ENCODE measurements around the gene CNBD2. TPM values are rescaled to one million over a fixed set of nuclear protein-coding genes. Genes with fewer than 3 reads are reported as not detected.

Gene CNBD2
- total and polyA plus RNA-seq, 10 of the 15 experiments (the other 5 are each of a cell fraction or from before 2014, with no cell fraction given): 0.86 to 7.4 (median 4.6) TPM

DNA sequence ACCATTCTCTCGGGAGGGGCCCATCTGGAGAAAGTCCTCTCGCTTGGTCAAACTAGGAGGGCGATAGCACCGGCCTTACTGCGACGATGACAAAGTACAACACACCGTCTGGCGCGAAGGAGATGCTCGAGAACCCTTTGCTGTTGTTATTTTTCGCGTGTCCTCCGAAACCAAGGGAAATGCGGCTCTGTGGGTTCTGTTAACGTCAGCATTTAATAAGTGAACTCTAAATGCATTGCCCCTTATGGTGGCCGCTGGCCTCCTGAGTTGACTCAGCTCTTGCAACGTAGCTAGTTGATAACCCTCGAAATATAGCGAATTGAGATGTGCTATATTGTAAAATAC, 13.5 kb upstream of the CNBD2 start (continued):
- TF ChIP-seq DPF2 (IDR thresholded peaks at IDR 0.05) (no peak), ZBED1 (IDR thresholded peaks at IDR 0.05; ENCODE audit: borderline replicate concordance) (no peak), ATF7 (IDR thresholded peaks at IDR 0.05; ENCODE audit: low read depth) (no peak), MEF2A (IDR thresholded peaks at IDR 0.05; ENCODE audit: insufficient read depth, low read depth, low read length) (no peak), STAT1 (conservative IDR thresholded peaks at IDR 0.05) (no peak; the same call in 1 of the 2 replicates), PAX5 (IDR thresholded peaks at IDR 0.05; ENCODE audit: borderline replicate concordance, low read depth, low read length) (0 out of 2 replicates have a peak, but pooled peaks have one; percentile 26), MYC (IDR thresholded peaks at IDR 0.05; ENCODE audit: insufficient read depth, insufficient read length, insufficient replicate concordance, low read length, severe bottlenecking) (no peak), CBFB (IDR thresholded peaks at IDR 0.05; ENCODE audit: low read depth) (no peak), GATAD2B (conservative IDR thresholded peaks at IDR 0.05; ENCODE audit: low read depth) (no peak), NRF1 (conservative IDR thresholded peaks at IDR 0.05; ENCODE audit: low read depth, low read length) (no peak), EZH2 (IDR thresholded peaks at IDR 0.05; ENCODE audit: borderline replicate concordance, control insufficient read depth, low read depth, low read length) (no peak), FOS (IDR thresholded peaks at IDR 0.05; ENCODE audit: borderline replicate concordance, extremely low read depth, insufficient read length) (no peak)
- TF ChIP-seq, protein P1, sequence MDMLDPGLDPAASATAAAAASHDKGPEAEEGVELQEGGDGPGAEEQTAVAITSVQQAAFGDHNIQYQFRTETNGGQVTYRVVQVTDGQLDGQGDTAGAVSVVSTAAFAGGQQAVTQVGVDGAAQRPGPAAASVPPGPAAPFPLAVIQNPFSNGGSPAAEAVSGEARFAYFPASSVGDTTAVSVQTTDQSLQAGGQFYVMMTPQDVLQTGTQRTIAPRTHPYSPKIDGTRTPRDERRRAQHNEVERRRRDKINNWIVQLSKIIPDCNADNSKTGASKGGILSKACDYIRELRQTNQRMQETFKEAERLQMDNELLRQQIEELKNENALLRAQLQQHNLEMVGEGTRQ (IDR thresholded peaks at IDR 0.05; ENCODE audit: borderline replicate concordance, low read depth, low read length): no peak
- TF ChIP-seq, protein P2, sequence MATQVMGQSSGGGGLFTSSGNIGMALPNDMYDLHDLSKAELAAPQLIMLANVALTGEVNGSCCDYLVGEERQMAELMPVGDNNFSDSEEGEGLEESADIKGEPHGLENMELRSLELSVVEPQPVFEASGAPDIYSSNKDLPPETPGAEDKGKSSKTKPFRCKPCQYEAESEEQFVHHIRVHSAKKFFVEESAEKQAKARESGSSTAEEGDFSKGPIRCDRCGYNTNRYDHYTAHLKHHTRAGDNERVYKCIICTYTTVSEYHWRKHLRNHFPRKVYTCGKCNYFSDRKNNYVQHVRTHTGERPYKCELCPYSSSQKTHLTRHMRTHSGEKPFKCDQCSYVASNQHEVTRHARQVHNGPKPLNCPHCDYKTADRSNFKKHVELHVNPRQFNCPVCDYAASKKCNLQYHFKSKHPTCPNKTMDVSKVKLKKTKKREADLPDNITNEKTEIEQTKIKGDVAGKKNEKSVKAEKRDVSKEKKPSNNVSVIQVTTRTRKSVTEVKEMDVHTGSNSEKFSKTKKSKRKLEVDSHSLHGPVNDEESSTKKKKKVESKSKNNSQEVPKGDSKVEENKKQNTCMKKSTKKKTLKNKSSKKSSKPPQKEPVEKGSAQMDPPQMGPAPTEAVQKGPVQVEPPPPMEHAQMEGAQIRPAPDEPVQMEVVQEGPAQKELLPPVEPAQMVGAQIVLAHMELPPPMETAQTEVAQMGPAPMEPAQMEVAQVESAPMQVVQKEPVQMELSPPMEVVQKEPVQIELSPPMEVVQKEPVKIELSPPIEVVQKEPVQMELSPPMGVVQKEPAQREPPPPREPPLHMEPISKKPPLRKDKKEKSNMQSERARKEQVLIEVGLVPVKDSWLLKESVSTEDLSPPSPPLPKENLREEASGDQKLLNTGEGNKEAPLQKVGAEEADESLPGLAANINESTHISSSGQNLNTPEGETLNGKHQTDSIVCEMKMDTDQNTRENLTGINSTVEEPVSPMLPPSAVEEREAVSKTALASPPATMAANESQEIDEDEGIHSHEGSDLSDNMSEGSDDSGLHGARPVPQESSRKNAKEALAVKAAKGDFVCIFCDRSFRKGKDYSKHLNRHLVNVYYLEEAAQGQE (IDR thresholded peaks at IDR 0.05; ENCODE audit: low read depth, low read length): no peak
- TF ChIP-seq, protein P3, sequence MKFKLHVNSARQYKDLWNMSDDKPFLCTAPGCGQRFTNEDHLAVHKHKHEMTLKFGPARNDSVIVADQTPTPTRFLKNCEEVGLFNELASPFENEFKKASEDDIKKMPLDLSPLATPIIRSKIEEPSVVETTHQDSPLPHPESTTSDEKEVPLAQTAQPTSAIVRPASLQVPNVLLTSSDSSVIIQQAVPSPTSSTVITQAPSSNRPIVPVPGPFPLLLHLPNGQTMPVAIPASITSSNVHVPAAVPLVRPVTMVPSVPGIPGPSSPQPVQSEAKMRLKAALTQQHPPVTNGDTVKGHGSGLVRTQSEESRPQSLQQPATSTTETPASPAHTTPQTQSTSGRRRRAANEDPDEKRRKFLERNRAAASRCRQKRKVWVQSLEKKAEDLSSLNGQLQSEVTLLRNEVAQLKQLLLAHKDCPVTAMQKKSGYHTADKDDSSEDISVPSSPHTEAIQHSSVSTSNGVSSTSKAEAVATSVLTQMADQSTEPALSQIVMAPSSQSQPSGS (IDR thresholded peaks at IDR 0.05; ENCODE audit: low read length): no peak
- TF ChIP-seq, protein P4, sequence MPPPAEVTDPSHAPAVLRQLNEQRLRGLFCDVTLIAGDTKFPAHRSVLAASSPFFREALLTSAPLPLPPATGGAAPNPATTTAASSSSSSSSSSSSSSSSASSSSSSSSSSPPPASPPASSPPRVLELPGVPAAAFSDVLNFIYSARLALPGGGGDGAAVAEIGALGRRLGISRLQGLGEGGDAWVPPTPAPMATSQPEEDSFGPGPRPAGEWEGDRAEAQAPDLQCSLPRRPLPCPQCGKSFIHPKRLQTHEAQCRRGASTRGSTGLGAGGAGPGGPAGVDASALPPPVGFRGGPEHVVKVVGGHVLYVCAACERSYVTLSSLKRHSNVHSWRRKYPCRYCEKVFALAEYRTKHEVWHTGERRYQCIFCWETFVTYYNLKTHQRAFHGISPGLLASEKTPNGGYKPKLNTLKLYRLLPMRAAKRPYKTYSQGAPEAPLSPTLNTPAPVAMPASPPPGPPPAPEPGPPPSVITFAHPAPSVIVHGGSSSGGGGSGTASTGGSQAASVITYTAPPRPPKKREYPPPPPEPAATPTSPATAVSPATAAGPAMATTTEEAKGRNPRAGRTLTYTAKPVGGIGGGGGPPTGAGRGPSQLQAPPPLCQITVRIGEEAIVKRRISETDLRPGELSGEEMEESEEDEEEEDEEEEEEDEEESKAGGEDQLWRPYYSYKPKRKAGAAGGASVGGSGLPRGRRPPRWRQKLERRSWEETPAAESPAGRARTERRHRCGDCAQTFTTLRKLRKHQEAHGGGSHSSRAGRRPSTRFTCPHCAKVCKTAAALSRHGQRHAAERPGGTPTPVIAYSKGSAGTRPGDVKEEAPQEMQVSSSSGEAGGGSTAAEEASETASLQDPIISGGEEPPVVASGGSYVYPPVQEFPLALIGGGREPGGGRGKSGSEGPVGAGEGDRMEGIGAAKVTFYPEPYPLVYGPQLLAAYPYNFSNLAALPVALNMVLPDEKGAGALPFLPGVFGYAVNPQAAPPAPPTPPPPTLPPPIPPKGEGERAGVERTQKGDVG (CRISPR knock-in tag; IDR thresholded peaks at IDR 0.05): no peak
- TF ChIP-seq, protein P5, sequence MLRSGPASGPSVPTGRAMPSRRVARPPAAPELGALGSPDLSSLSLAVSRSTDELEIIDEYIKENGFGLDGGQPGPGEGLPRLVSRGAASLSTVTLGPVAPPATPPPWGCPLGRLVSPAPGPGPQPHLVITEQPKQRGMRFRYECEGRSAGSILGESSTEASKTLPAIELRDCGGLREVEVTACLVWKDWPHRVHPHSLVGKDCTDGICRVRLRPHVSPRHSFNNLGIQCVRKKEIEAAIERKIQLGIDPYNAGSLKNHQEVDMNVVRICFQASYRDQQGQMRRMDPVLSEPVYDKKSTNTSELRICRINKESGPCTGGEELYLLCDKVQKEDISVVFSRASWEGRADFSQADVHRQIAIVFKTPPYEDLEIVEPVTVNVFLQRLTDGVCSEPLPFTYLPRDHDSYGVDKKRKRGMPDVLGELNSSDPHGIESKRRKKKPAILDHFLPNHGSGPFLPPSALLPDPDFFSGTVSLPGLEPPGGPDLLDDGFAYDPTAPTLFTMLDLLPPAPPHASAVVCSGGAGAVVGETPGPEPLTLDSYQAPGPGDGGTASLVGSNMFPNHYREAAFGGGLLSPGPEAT (IDR thresholded peaks at IDR 0.05; ENCODE audit: low read depth): 0 out of 2 replicates have a peak, but pooled peaks have one; percentile 11
- TF ChIP-seq, protein P6, sequence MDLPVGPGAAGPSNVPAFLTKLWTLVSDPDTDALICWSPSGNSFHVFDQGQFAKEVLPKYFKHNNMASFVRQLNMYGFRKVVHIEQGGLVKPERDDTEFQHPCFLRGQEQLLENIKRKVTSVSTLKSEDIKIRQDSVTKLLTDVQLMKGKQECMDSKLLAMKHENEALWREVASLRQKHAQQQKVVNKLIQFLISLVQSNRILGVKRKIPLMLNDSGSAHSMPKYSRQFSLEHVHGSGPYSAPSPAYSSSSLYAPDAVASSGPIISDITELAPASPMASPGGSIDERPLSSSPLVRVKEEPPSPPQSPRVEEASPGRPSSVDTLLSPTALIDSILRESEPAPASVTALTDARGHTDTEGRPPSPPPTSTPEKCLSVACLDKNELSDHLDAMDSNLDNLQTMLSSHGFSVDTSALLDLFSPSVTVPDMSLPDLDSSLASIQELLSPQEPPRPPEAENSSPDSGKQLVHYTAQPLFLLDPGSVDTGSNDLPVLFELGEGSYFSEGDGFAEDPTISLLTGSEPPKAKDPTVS (IDR thresholded peaks at IDR 0.05; ENCODE audit: low read depth, low read length): no peak

Measured in GM12878 (cell line).